Measurements from ENCODE around the gene SPTB. TPM values are rescaled to one million over a fixed set of nuclear protein-coding genes. Genes with fewer than 3 reads are reported as not detected.

SPTB gene
- total and polyA plus RNA-seq, 9 of the 15 experiments (the other 6 are each of a cell fraction or from before 2014, with no cell fraction given), result 0.21 to 45.9 (median 11.7) TPM

- in situ Hi-C loops (cut with MboI), result no loop called here
- peaks cover 12 to 27% of the 10 kb centered on the region in 2 experiments; a peak in 4 of 5 replicates for H3K4me1 ChIP-seq (replicated peaks in 1 of 2; ENCODE audit: control insufficient read depth in 2 of 2, insufficient read depth in 2 of 2, low read length in 2 of 2)
- intact Hi-C loops (cut with micrococcal nuclease), result loop anchor here (5.0 kb wide), 2 partner anchors 88 to 132 kb away; no protein-coding TSS in a partner anchor
- H2AFZ ChIP-seq (ENCODE audit: low read depth, low read length), result no peak overlapping the region
- no peak overlapping the region for H3K27ac ChIP-seq (ENCODE audit: extremely low read depth, low read depth, low read length)
- FAIRE-seq (peak; percentile 55), ATAC-seq (peak; percentile 65), DNase-seq (ENCODE audit: extremely low read depth in 1 of 4, low spot score in 3 of 4) (peak; percentile 64 to 73 (median 69))
- no peak overlapping the region for H3K4me2 ChIP-seq (ENCODE audit: insufficient read depth, low read length)
- H3K79me2 ChIP-seq (ENCODE audit: control insufficient read depth, insufficient read depth, low read length), result no peaks in the 10 kb centered on the region
- no peak overlapping the region for H3K4me3 ChIP-seq
- POLR2A ChIA-PET, result interaction anchor here (0.7 kb wide), 1 partner anchor 164 kb away, joined by 3 read pairs; no protein-coding TSS in a partner anchor
- 9% methylated on average over 8 of the region's 8 CpGs for WGBS (ENCODE audit: insufficient coverage, low coverage, missing lambda C conversion rate)
- H3K9ac ChIP-seq (ENCODE audit: insufficient read depth in 1 of 2, low read depth in 2 of 2, low read length in 2 of 2), result no peak overlapping the region
- H3K27me3 ChIP-seq (ENCODE audit: control insufficient read depth in 2 of 2, insufficient read depth in 2 of 2, low read length in 2 of 2), result peaks cover 2 to 16% of the 10 kb centered on the region in 2 experiments; a peak in 3 of 5 replicates
- no peaks in the 10 kb centered on the region for H3K9me3 ChIP-seq (replicated peaks; ENCODE audit: control insufficient read depth, insufficient read depth, low read depth, low read length)
- peaks cover 24% of the 10 kb centered on the region for H4K20me1 ChIP-seq (replicated peaks; ENCODE audit: control insufficient read depth, insufficient read depth, low read length)
- BruUV-seq (replicated peaks), result no TSS peak
- H3K36me3 ChIP-seq (ENCODE audit: control insufficient read depth, insufficient read depth, low read length), result peaks cover 5% of the 10 kb centered on the region; the same call in 1 of the 3 replicates
- H3K9me1 ChIP-seq (ENCODE audit: control insufficient read depth, insufficient read depth, low read length), result peaks cover 7% of the 10 kb centered on the region
- CTCF ChIA-PET (ENCODE audit: low intra/inter-chr PET ratio), result interaction anchor here (1.0 kb wide), 1 partner anchor 131 kb away, joined by 10 read pairs; no protein-coding TSS in a partner anchor
- TF ChIP-seq TCF3 (CRISPR knock-in tag; IDR thresholded peaks at IDR 0.05), result no peak
- TF ChIP-seq HMG20A (CRISPR knock-in tag; conservative IDR thresholded peaks at IDR 0.05), result no peak
- no peak for TF ChIP-seq NR2F6 (CRISPR knock-in tag; IDR thresholded peaks at IDR 0.05)
- TF ChIP-seq SIX5 (IDR thresholded peaks at IDR 0.05; ENCODE audit: borderline replicate concordance in 1 of 2, insufficient read depth in 1 of 2, low read depth in 1 of 2, low read length in 2 of 2), result no peak
- TF ChIP-seq KAT8 (IDR thresholded peaks at IDR 0.05; ENCODE audit: low read depth), result no peak
- no peak for TF ChIP-seq CUX1 (CRISPR knock-in tag; IDR thresholded peaks at IDR 0.05)
- peak; percentile 67 for TF ChIP-seq SMC3 (conservative IDR thresholded peaks at IDR 0.05; ENCODE audit: insufficient read depth, low read depth, low read length)
- no peak for TF ChIP-seq RFX7 (CRISPR knock-in tag; IDR thresholded peaks at IDR 0.05)
- TF ChIP-seq ZBTB43 (CRISPR knock-in tag; IDR thresholded peaks at IDR 0.05), result no peak
- TF ChIP-seq PBX2 (CRISPR knock-in tag; IDR thresholded peaks at IDR 0.05; ENCODE audit: low read depth), result no peak
- no peak for TF ChIP-seq PBX2 (tag; conservative IDR thresholded peaks at IDR 0.05; ENCODE audit: low read depth)
- no peak for TF ChIP-seq ZC3H8 (IDR thresholded peaks at IDR 0.05)
Measured at GRCh38 chr14:64760146-64760755, 119.5 kb downstream of the SPTB start.

Measured in K562 (cell line).